Upper lobe of right lung (tissue), 1 donor: ENCODE data around the gene USP54. TPM values are rescaled to one million over a fixed set of nuclear protein-coding genes. Genes with fewer than 3 reads are reported as not detected.

Source experiments
- ATAC-seq: fragments of 200-7000 bp; cut with Tn5 transposase; one replicate; pipeline ENCODE4 v1.9.1; 2020; ENCODE audit warnings: mild to moderate bottlenecking, moderate library complexity
- DNase-seq: peaks from one replicate; pipeline ENCODE4 v3.0.0-alpha.2; 2020
- H3K27ac ChIP-seq: fragments of 200-600 bp; one replicate; pipeline ENCODE4 v1.8.0; 2022
- H3K27me3 ChIP-seq: fragments of 200-600 bp; one replicate; pipeline ENCODE4 v1.8.0; 2022; ENCODE audit warnings: mild to moderate bottlenecking
- H3K36me3 ChIP-seq: fragments of 200-600 bp; one replicate; pipeline ENCODE4 v1.8.0; 2022
- H3K4me1 ChIP-seq: fragments of 200-600 bp; one replicate; pipeline ENCODE4 v1.8.0; 2022
- H3K4me3 ChIP-seq: fragments of 200-600 bp; one replicate; pipeline ENCODE4 v1.8.0; 2022; ENCODE audit warnings: mild to moderate bottlenecking
- H3K9me3 ChIP-seq: fragments of 200-600 bp; one replicate; pipeline ENCODE4 v1.8.0; 2022
- intact Hi-C: fragments of 100-400 bp; cut with DNase I; formaldehyde crosslinking; loops from one replicate; pipeline ENCODE4 v1.11.0; 2022
- total RNA-seq: library from RNA; stranded (reverse); fragmentation: NEBNext Ultra II Directional; extraction: Animal tissue kit (Norgen Biotek cat#: 25700); gene quantifications from one replicate; pipeline ENCODE4 v1.2.1, GENCODE V29; 2021
- TF ChIP-seq, protein P1 (sequence below): fragments of 200-600 bp; IDR thresholded peaks from one replicate; pipeline ENCODE4 v1.8.0; 2022; ENCODE audit warnings: antibody characterized with exemption
- donor health status: DM: no; HTN: yes; CAD: no; lungs with severe emphysema.

The USP54 gene
- total RNA-seq, 1 donor from 2014 or later: 114 TPM

DNA sequence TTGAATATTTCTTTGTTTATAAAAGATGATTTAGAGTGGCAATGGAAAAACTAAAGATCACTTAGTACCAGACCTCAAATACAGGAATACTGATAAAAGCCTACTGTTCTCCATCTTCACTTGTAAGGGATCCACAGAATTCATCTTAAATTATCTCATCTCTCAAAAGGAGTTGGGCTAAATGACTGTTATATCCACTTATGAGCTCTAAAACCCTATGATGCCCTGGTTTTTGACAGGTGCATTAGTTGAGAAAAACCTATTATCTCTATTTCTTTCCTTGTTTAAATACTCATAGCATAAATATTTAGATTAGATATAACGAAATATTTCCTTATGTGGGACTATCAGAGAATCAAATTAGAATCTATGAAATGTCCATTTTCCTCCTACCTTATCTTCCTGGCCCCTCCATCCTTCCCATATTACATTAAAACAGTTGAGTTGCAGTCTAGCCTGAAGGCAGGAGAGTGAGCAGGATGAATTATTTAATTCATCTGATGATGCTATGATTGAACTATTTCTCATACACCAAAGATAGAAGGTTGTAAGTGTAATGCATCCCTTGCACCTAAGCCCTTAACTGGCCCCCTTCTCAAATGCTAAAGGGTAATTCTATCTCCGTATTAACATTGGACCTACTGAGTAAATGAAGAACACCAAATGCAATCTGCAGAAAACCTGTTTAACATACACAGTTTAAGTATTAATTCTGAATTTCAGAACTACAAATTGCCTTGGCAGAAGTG lies 125.0 kb downstream of the USP54 start:
- DNase-seq: no peak
- TF ChIP-seq, protein P1, sequence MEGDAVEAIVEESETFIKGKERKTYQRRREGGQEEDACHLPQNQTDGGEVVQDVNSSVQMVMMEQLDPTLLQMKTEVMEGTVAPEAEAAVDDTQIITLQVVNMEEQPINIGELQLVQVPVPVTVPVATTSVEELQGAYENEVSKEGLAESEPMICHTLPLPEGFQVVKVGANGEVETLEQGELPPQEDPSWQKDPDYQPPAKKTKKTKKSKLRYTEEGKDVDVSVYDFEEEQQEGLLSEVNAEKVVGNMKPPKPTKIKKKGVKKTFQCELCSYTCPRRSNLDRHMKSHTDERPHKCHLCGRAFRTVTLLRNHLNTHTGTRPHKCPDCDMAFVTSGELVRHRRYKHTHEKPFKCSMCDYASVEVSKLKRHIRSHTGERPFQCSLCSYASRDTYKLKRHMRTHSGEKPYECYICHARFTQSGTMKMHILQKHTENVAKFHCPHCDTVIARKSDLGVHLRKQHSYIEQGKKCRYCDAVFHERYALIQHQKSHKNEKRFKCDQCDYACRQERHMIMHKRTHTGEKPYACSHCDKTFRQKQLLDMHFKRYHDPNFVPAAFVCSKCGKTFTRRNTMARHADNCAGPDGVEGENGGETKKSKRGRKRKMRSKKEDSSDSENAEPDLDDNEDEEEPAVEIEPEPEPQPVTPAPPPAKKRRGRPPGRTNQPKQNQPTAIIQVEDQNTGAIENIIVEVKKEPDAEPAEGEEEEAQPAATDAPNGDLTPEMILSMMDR: no peak
- intact Hi-C loops: no loop called here
- Histone ChIP-seq H3K27ac (no peak overlapping the region), H3K9me3 (no peaks in the 10 kb centered on the region), H3K27me3 (no peaks in the 10 kb centered on the region), H3K36me3 (peaks cover 72% of the 10 kb centered on the region), H3K4me3 (no peak overlapping the region), H3K4me1 (no peaks in the 10 kb centered on the region)
- no peak for ATAC-seq

DNA sequence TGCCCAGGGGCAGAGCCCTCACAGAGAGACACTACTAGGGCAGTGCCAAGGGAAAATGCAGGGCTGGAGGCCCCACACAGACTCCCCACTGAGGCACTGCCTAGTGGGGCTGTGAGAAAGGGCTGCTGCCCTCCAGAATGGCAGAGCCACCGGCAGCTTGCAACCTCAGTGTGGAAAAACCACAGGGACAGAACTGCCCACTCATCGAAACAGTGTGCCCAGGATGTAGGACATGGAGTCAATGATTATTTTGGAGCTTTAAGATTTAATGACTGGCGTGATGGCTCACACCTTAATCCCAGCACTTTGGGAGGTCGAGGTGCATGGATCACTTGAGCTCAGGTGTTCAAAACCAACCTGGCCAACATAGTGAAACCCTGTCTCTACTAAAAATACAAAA lies 130.2 kb downstream of the USP54 start:
- Histone ChIP-seq H3K36me3 (peaks cover 48% of the 10 kb centered on the region), H3K27ac (no peak overlapping the region), H3K27me3 (no peaks in the 10 kb centered on the region), H3K4me1 (no peaks in the 10 kb centered on the region), H3K4me3 (no peak overlapping the region), H3K9me3 (no peaks in the 10 kb centered on the region)
- DNase-seq (no peak), ATAC-seq (no peak)
- intact Hi-C loops: no loop called here
- TF ChIP-seq, protein P1: no peak

DNA sequence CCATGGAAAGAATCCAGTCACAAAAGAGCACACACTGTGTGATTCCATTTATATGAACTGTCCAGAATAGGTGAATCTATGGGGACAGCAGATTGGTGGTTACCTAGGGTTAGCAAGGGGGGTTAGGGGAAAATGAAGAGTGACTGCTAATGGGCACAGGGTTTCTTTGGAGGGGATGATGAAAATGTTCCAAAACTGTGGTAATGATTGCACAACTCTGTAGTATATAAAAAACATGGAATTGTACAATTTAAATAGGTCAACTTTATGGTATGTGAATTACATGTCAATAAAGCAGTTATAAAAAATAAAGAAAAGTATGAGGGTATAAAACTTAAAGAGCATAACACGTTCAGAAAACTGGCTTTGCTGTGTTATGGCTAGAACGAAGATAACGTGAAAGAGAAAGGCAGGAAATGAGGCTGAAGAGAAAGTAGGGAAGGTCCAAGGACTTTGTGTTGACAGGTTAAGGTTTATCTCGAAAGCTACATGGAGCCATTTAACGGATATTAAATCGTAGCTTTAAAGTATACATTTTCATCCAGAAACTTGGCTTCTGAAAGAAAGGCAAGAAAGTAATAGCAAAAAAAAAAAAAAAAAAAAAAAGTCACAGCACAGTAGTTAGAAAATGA lies 131.3 kb downstream of the USP54 start:
- ATAC-seq (no peak), DNase-seq (no peak)
- peaks cover 42% of the 10 kb centered on the region for H3K36me3 ChIP-seq
- no peak overlapping the region for H3K27ac ChIP-seq
- H3K9me3 ChIP-seq: no peaks in the 10 kb centered on the region
- no peaks in the 10 kb centered on the region for H3K27me3 ChIP-seq
- intact Hi-C loops: no loop called here
- TF ChIP-seq, protein P1: no peak
- H3K4me1 ChIP-seq: no peaks in the 10 kb centered on the region
- H3K4me3 ChIP-seq: no peak overlapping the region

DNA sequence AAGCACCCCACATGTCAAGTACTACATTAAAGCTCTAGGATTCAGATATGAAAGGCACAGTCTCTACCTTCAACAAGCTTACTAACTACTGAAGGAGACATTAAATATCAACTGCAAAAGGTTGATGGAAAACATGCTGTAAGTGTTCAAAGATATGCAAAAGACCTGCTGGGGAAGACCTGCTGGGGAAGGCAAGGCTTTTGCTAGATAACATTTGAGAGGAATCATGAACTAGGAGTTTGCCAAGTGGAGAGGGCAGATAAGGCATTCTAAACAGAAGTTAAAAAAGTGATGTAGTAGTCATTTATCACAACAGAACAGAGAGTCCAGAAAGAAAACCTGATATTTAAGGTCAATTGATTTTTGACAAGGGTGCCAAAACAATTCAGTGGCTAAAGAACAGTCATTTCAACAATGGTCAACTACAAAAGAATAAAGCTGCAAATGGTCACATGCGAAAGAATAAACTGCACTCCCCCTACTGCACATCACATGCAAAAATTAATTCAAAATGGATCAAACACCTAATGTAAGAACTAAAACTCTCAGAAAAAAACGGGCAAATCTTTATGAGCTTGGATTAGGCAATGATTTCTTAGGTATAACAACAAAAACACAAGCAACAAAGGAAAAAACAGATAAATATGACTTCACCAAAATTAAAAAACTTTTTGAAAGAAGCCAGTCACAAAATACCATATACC lies 134.8 kb downstream of the USP54 start:
- intact Hi-C loops: no loop called here
- H3K4me3 ChIP-seq: no peak overlapping the region
- H3K27me3 ChIP-seq: no peaks in the 10 kb centered on the region
- H3K36me3 ChIP-seq: peaks cover 51% of the 10 kb centered on the region
- DNase-seq: no peak
- no peak for ATAC-seq
- TF ChIP-seq, protein P1: no peak
- no peaks in the 10 kb centered on the region for H3K9me3 ChIP-seq
- no peaks in the 10 kb centered on the region for H3K4me1 ChIP-seq
- H3K27ac ChIP-seq: no peak overlapping the region

DNA sequence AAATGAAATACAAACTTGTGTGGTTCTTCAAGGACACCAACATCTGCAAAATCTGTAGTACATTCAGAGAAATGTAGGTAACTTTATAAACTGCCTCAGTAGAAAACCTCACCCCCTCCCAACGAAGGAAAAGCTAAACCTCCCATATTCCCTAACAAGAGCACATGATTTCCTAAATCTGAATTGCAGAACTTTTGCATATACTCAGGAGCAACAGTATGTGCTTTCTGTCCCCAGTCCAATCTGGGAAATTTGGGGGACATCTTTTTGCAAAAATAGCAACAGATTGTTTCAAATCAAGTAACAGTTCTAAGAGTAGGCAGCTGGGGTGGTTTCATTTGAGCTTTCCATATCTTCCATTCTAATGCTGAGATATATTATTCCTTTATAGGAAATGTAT lies 142.0 kb downstream of the USP54 start:
- intact Hi-C loops: no loop called here
- Histone ChIP-seq H3K36me3 (peaks cover 40% of the 10 kb centered on the region), H3K9me3 (no peaks in the 10 kb centered on the region), H3K27ac (no peak overlapping the region), H3K4me1 (no peaks in the 10 kb centered on the region), H3K27me3 (no peaks in the 10 kb centered on the region), H3K4me3 (no peak overlapping the region)
- TF ChIP-seq, protein P1: no peak
- ATAC-seq (no peak), DNase-seq (no peak)
